PC-3 (cell line): ENCODE results near the gene FBLIM1. TPM values are rescaled to one million over a fixed set of nuclear protein-coding genes. Genes with fewer than 3 reads are reported as not detected.

Experiments
- ATAC-seq: fragments of 200-7000 bp; cut with Tn5 transposase; 2 replicates; pipeline ENCODE4 v1.9.1; 2020; ENCODE audit warnings: mild to moderate bottlenecking, moderate library complexity
- BruUV-seq: library from RNA; stranded (reverse); fragments of 400-500 nt; replicated peaks from 2 replicates; lab custom pipeline; 2021; lab: Mats Ljungman, UMichigan
- CTCF ChIA-PET: fragments of 300-600 bp; sonication (Branson Sonifier 250); formaldehyde crosslinking; loops from one replicate; lab custom pipeline; 2022; ENCODE audit warnings: antibody characterized with exemption; lab: Charles Lee
- POLR2A ChIA-PET: fragments of 300-600 bp; sonication (Branson Sonifier 250); formaldehyde crosslinking; loops from one replicate; lab custom pipeline; 2022; ENCODE audit warnings: antibody characterized with exemption; ENCODE audit not compliant: unreplicated experiment; lab: Charles Lee
- DNase-seq: peaks from one replicate; pipeline ENCODE4 v3.0.0-alpha.2; 2015
- H2AFZ ChIP-seq: fragments of 300-600 bp; sonication (generic); 2 replicates; pipeline ENCODE4 v1.6.0; 2016; ENCODE audit warnings: antibody characterized with exemption, low read length
- H3F3A ChIP-seq: fragments of 300-600 bp; sonication (generic); one replicate; pipeline ENCODE4 v1.6.0; 2017; ENCODE audit warnings: antibody characterized with exemption, low read length, control low read depth, mild to moderate bottlenecking; ENCODE audit not compliant: unreplicated experiment
- H3K27ac ChIP-seq: fragments of 300-600 bp; sonication (generic); 2 replicates; pipeline ENCODE4 v1.5.1; 2016; ENCODE audit warnings: mild to moderate bottlenecking, low read length
- H3K27me3 ChIP-seq: fragments of 300-600 bp; sonication (generic); 2 replicates; pipeline ENCODE4 v1.6.1; 2016; ENCODE audit warnings: low read length, mixed read lengths
- H3K36me3 ChIP-seq: fragments of 300-600 bp; sonication (generic); 2 replicates; pipeline ENCODE4 v1.6.1; 2016; ENCODE audit warnings: low read depth, mixed run types, low read length, mixed read lengths
- H3K4me1 ChIP-seq: fragments of 300-600 bp; sonication (generic); 2 replicates; pipeline ENCODE4 v1.5.1; 2016; ENCODE audit warnings: low read length; ENCODE audit not compliant: insufficient read depth
- H3K4me2 ChIP-seq: fragments of 300-600 bp; sonication (generic); 2 replicates; pipeline ENCODE4 v1.6.0; 2016; ENCODE audit warnings: low read length
- H3K4me3 ChIP-seq: fragments of 300-600 bp; sonication (generic); 2 replicates; pipeline ENCODE4 v1.5.1; 2016; ENCODE audit warnings: mild to moderate bottlenecking, low read length, mixed read lengths
- H3K79me2 ChIP-seq: fragments of 300-600 bp; sonication (generic); 2 replicates; pipeline ENCODE4 v1.6.1; 2017; ENCODE audit warnings: low read length, mixed read lengths
- H3K9ac ChIP-seq: fragments of 300-600 bp; sonication (generic); 2 replicates; pipeline ENCODE4 v1.6.0; 2016; ENCODE audit warnings: mild to moderate bottlenecking, low read length
- H3K9me2 ChIP-seq: fragments of 300-600 bp; sonication (generic); replicated peaks from 2 replicates; pipeline ENCODE4 v1.6.1; 2016; ENCODE audit warnings: mixed run types, low read length, mixed read lengths
- H3K9me3 ChIP-seq: fragments of 300-600 bp; sonication (generic); 2 replicates; pipeline ENCODE4 v1.6.1; 2016; ENCODE audit warnings: low read length, mixed read lengths
- H4K20me1 ChIP-seq: fragments of 300-600 bp; sonication (generic); 2 replicates; pipeline ENCODE4 v1.6.1; 2016; ENCODE audit warnings: low read length, mixed read lengths
- CTCF ChIP-seq: fragments of 300-600 bp; sonication (generic); conservative IDR thresholded peaks from 2 replicates; pipeline ENCODE4 v1.5.1; 2017; ENCODE audit warnings: antibody characterized with exemption, low read depth, mild to moderate bottlenecking, low read length
- EZH2 ChIP-seq: fragments of 300-600 bp; sonication (generic); IDR thresholded peaks from one replicate; pipeline ENCODE4 v1.6.1; 2017; ENCODE audit warnings: antibody characterized with exemption, mild to moderate bottlenecking, low read length; ENCODE audit not compliant: unreplicated experiment
- EZH2phosphoT487 ChIP-seq: fragments of 300-600 bp; sonication (generic); IDR thresholded peaks from 2 replicates; pipeline ENCODE4 v1.6.1; 2018; ENCODE audit warnings: mild to moderate bottlenecking, antibody characterized with exemption, low read length, borderline replicate concordance
- intact Hi-C: fragments of 100-400 bp; cut with micrococcal nuclease; formaldehyde crosslinking; loops from 2 replicates; pipeline ENCODE4 v1.9.0; 2023
- total RNA-seq: library from RNA; depleted of rRNA; stranded (reverse); fragments of >200 nt; gene quantifications from 2 replicates; pipeline ENCODE4 v1.2.3, GENCODE V29; 2014

The FBLIM1 gene
- total RNA-seq, 1 experiment from 2014 or later = 74.1 TPM

GRCh38 chr1:15742339-15742801, 16.2 kb upstream of the FBLIM1 start, which contains the start of gene TMEM82:
Gene TMEM82 (plus strand): TSS chr1:15742499. CDS start chr1:15742560, 61 bp downstream.
- Histone ChIP-seq H3K27me3 (no peaks in the 10 kb centered on the region), H3K9ac (no peak within 1 kb of the TSS), H3K9me2 (no peaks in the 10 kb centered on the region), H3K4me1 (no peaks in the 10 kb centered on the region; the same call in 1 of the 2 replicates), H3K36me3 (no peaks in the 10 kb centered on the region), H3K4me3 (no peak within 1 kb of the TSS), H3K79me2 (no peaks in the 10 kb centered on the region), H3F3A (no peaks in the 10 kb centered on the region), H3K27ac (no peak within 1 kb of the TSS), H4K20me1 (no peaks in the 10 kb centered on the region), H3K9me3 (no peaks in the 10 kb centered on the region), H3K4me2 (peak within 1 kb of the TSS; percentile 62), H2AFZ (peak within 1 kb of the TSS; percentile 65; the same call in 1 of the 2 replicates)
- no peak for DNase-seq
- TF ChIP-seq EZH2 (no peak), CTCF (no peak), EZH2phosphoT487 (no peak)
- POLR2A ChIA-PET = no interaction called here
- no peak for ATAC-seq
- intact Hi-C loops = no loop called here
- BruUV-seq = no TSS peak
- CTCF ChIA-PET = interaction anchor here (1.0 kb wide), 1 partner anchor 148 kb away, joined by 6 read pairs; no protein-coding TSS in a partner anchor

- H3K27ac ChIP-seq = no peak overlapping the region
- H3K4me2 ChIP-seq = no peak overlapping the region
- intact Hi-C loops = no loop called here
- DNase-seq (no peak), ATAC-seq (no peak)
- H3K9me3 ChIP-seq = no peaks in the 10 kb centered on the region
- TF ChIP-seq CTCF (no peak), EZH2phosphoT487 (no peak), EZH2 (no peak)
- H3K9me2 ChIP-seq = no peaks in the 10 kb centered on the region
- peaks cover 3% of the 10 kb centered on the region for H3K4me1 ChIP-seq
- no peaks in the 10 kb centered on the region for H3F3A ChIP-seq
- H4K20me1 ChIP-seq = no peaks in the 10 kb centered on the region
- no TSS peak for BruUV-seq
- H2AFZ ChIP-seq = no peak overlapping the region
- no peaks in the 10 kb centered on the region for H3K79me2 ChIP-seq
- H3K4me3 ChIP-seq = no peak overlapping the region
- no peak overlapping the region for H3K9ac ChIP-seq
- CTCF ChIA-PET = no interaction called here
- POLR2A ChIA-PET = no interaction called here
- no peaks in the 10 kb centered on the region for H3K36me3 ChIP-seq
- no peaks in the 10 kb centered on the region for H3K27me3 ChIP-seq
These were observed 14.4 kb upstream of the FBLIM1 start for GRCh38 chr1:15744122-15744679.

- Histone ChIP-seq H3K9me2 (no peaks in the 10 kb centered on the region), H4K20me1 (no peaks in the 10 kb centered on the region), H3K27ac (no peak overlapping the region), H2AFZ (no peak overlapping the region), H3F3A (no peaks in the 10 kb centered on the region), H3K9ac (no peak overlapping the region), H3K4me3 (no peak overlapping the region), H3K36me3 (no peaks in the 10 kb centered on the region), H3K9me3 (no peaks in the 10 kb centered on the region), H3K79me2 (no peaks in the 10 kb centered on the region), H3K27me3 (no peaks in the 10 kb centered on the region), H3K4me2 (no peak overlapping the region), H3K4me1 (peaks cover 12% of the 10 kb centered on the region)
- ATAC-seq (no peak), DNase-seq (no peak)
- no TSS peak for BruUV-seq
- intact Hi-C loops = no loop called here
- ChIA-PET CTCF (no interaction called here), POLR2A (no interaction called here)
- TF ChIP-seq CTCF (no peak), EZH2phosphoT487 (no peak), EZH2 (no peak)
These were observed 11.2 kb upstream of the FBLIM1 start for GRCh38 chr1:15747378-15747777.
